ENCODE data around the gene FAM72B. TPM values are rescaled to one million over a fixed set of nuclear protein-coding genes. Genes with fewer than 3 reads are reported as not detected.

FAM72B gene
- total RNA-seq, 4 donors from 2014 or later = 0.38 to 3.9 (median 2.1) TPM

Other genes starting within 250 kb of the FAM72B start
- gene SRGAP2C, start 635 bp upstream of the FAM72B start, total RNA-seq = 10 to 100 TPM in 2 of 4 donors, 1 to 10 TPM in 2; 5.4 to 16.8 (median 12.0) TPM

Measured in esophagus squamous epithelium (tissue), 4 donors.